Kidney (tissue), 14 donors: ENCODE results near the gene SCFD2. TPM values are rescaled to one million over a fixed set of nuclear protein-coding genes. Genes with fewer than 3 reads are reported as not detected.

Experiments used
- DNase-seq, 5 donors: peaks; one replicate each; pipeline ENCODE4 v3.0.0-alpha.2; 2013 to 2020
- FAIRE-seq: peaks from 2 replicates; lab custom pipeline; 2012; peaks lifted over from hg19 to GRCh38; lab: Jason Lieb, UNC
- H3K27ac ChIP-seq, 2 donors: one replicate each; pipeline ENCODE4 v1.7.0; 2013; ENCODE audit warnings: low read depth in 2 of 2, low read length in 2 of 2, inconsistent platforms in 1 of 2
- H3K27me3 ChIP-seq: one replicate; pipeline ENCODE4 v1.7.1; 2013; ENCODE audit warnings: low read length, inconsistent platforms; ENCODE audit not compliant: control insufficient read depth, insufficient read depth
- H3K36me3 ChIP-seq, 3 donors: one replicate each; pipeline versions ENCODE4 v1.7.0 to v1.7.1; 2013; ENCODE audit warnings: low read length in 3 of 3, control low read depth in 1 of 3, inconsistent platforms in 1 of 3; ENCODE audit not compliant: insufficient read depth in 3 of 3, control insufficient read depth in 2 of 3
- H3K4me1 ChIP-seq, 3 donors: one replicate each; pipeline versions ENCODE4 v1.7.0 to v1.7.1; 2013; ENCODE audit warnings: low read length in 3 of 3, inconsistent platforms in 1 of 3, low read depth in 1 of 3; ENCODE audit not compliant: control insufficient read depth in 2 of 3, insufficient read depth in 2 of 3
- H3K4me3 ChIP-seq, 3 donors: one replicate each; pipeline versions ENCODE4 v1.7.0 to v1.8.1; 2013; ENCODE audit warnings: low read length in 3 of 3, control low read depth in 1 of 3, inconsistent platforms in 1 of 3
- H3K9ac ChIP-seq, 3 donors: one replicate each; pipeline versions ENCODE4 v1.7.0 to v1.7.1; 2013; ENCODE audit warnings: low read length in 3 of 3, control low read depth in 1 of 3, inconsistent platforms in 1 of 3
- H3K9me3 ChIP-seq, 3 donors: one replicate each; pipeline versions ENCODE4 v1.7.0 to v1.7.1; 2013; ENCODE audit warnings: low read length in 3 of 3, control low read depth in 1 of 3, inconsistent platforms in 1 of 3; ENCODE audit not compliant: control insufficient read depth in 2 of 3, insufficient read depth in 1 of 3
- CTCF ChIP-seq: IDR thresholded peaks from 3 replicates; pipeline ENCODE4 v1.5.1; 2012; ENCODE audit warnings: mild to moderate bottlenecking, moderate library complexity, borderline replicate concordance; ENCODE audit not compliant: insufficient read depth; ENCODE audit errors: extremely low read depth
- intact Hi-C: fragments of 100-400 bp; cut with DNase I; formaldehyde crosslinking; loops from one replicate; pipeline ENCODE4 v1.11.1; 2022
- polyA plus RNA-seq: library from polyadenylated mRNA; stranded (reverse); fragments of 350-450 nt; fragmentation: Illumina TruSeq; extraction: RNeasy Lipid Tissue Mini Kit (QIAGEN cat#74804); gene quantifications from one replicate; pipeline ENCODE4 v1.2.3, GENCODE V29; 2014; ENCODE audit warnings: low read depth, low replicate concordance; ENCODE audit not compliant: insufficient read depth
- total RNA-seq: library from RNA; stranded (reverse); fragmentation: NEBNext Ultra II Directional; extraction: Animal tissue kit (Norgen Biotek cat#: 25700); gene quantifications from one replicate; pipeline ENCODE4 v1.2.1, GENCODE V29; 2021
- donor health status: control.
- donor health status: control.
- donor health status: control.
- donor health status: control.
- donor health status: control.
- donor health status: DM: yes; HTN: yes; CAD: no.
- donor health status: Normal renal cell carcinoma (clear cell type).

SCFD2 gene
- total and polyA plus RNA-seq, 2 donors from 2014 or later = 6.1 to 20.8 TPM

DNA sequence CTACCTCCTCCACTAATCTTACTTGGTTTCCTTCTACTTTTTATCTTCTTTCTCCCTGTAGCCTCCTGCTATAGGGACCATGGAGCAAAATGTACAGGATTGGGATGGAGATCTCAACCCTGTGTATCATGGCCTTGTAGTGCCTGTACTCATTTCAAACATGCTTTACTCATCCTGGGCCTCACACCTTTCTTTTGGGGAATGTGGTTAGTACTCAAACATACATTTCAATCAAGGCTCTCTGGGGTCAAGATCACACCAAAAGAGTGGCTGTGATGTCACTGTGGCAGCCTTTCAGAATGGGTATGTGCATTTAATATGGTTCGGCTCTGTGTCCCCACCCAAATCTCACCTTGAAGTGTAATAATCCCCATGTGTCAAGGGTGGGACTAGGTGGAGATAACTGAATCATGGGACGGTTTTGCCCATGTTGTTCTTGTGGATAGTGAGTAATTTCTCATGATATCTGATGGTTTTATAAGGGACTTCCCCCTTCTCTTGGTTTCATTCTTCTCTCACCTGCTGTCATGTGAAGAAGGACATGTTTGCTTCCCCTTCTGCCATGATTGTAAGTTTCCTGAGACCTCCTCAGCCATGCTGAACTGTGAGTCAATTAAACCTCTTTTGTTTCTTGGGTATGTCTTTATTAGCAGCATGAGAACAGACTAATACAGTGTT lies 298.6 kb downstream of the SCFD2 start:
- intact Hi-C loops = no loop called here
- H3K36me3 ChIP-seq = no peaks in the 10 kb centered on the region
- FAIRE-seq = no peak

GRCh38 chr4:53066155-53066554 lies 299.7 kb downstream of the SCFD2 start:
- DNase-seq (no peak), FAIRE-seq (no peak)
- intact Hi-C loops = no loop called here

More for the DNA sequence above, 298.6 kb downstream of the SCFD2 start:
- no peaks in the 10 kb centered on the region for H3K27me3 ChIP-seq
- H3K9ac ChIP-seq = no peak overlapping the region
- no peaks in the 10 kb centered on the region for H3K9me3 ChIP-seq
- TF ChIP-seq CTCF = no peak
- H3K4me3 ChIP-seq = no peak overlapping the region
- DNase-seq = no peak
- H3K4me1 ChIP-seq = no peaks in the 10 kb centered on the region
- no peak overlapping the region for H3K27ac ChIP-seq

DNA sequence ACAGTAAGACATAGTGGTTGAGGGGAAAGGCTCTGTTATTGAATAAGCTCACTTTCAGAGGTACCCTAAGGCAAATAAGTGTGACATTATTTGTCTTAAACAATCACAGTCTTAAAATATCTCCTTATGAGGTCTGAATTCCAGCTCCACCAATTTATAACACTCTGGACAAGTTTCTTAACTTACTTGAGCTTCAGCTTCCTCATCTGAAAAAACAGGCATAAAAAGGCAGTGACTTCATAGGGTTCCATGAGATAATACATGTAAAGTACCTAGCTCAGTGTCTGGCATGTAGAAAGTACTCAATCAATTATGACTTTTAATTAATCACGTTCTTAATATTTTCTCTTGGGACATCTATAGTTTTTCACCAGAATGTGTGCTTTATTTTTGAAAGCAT lies 301.3 kb downstream of the SCFD2 start:
- no peak for TF ChIP-seq CTCF
- H3K4me3 ChIP-seq = no peak overlapping the region
- no peaks in the 10 kb centered on the region for H3K9me3 ChIP-seq
- H3K27ac ChIP-seq = no peak overlapping the region
- H3K4me1 ChIP-seq = no peaks in the 10 kb centered on the region
- intact Hi-C loops = no loop called here
- DNase-seq = no peak
- FAIRE-seq = no peak
- no peaks in the 10 kb centered on the region for H3K27me3 ChIP-seq
- no peak overlapping the region for H3K9ac ChIP-seq
- H3K36me3 ChIP-seq = no peaks in the 10 kb centered on the region

More at GRCh38 chr4:53066155-53066554, 299.7 kb downstream of the SCFD2 start:
- Histone ChIP-seq H3K4me3 (no peak overlapping the region), H3K4me1 (no peaks in the 10 kb centered on the region), H3K9me3 (no peaks in the 10 kb centered on the region), H3K36me3 (no peaks in the 10 kb centered on the region), H3K27me3 (no peaks in the 10 kb centered on the region), H3K9ac (no peak overlapping the region), H3K27ac (no peak overlapping the region)
- no peak for TF ChIP-seq CTCF
